Measurements from ENCODE around the gene PRSS23. TPM values are rescaled to one million over a fixed set of nuclear protein-coding genes. Genes with fewer than 3 reads are reported as not detected.

Gene PRSS23
- total and polyA plus RNA-seq, 2 donors (not counting 3 experiments of a cell fraction or from before 2014, with no cell fraction given) = 146 to 278 TPM

DNA sequence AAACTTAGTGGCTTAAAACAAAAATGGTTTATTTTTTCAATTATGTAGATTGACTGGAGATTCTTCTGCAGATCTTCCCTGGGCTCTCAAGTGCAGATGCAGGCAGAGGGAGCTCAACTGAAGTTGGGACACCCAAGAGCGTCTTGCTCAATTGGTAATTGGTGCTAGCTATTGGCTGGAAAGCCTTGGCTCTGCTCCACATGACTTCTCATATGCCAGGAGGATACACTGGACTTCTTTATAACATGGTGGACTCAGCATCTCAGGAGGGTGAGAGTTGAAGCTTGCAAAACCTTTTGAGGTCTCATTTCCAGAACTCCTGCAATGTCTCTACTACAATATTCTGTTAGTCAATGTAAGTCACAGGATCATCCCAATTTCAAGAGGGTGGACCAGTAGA is 42.2 kb upstream of the PRSS23 start:
- H3K79me2 ChIP-seq (ENCODE audit: control insufficient read depth, insufficient read depth, low read length) = no peaks in the 10 kb centered on the region
- H3K9me1 ChIP-seq (replicated peaks; ENCODE audit: control insufficient read depth, extremely low read depth, insufficient read depth, low read length) = no peaks in the 10 kb centered on the region
- no peak overlapping the region for H3K27ac ChIP-seq (ENCODE audit: insufficient read depth, low read depth, low read length)
- no peaks in the 10 kb centered on the region for H3K27me3 ChIP-seq (ENCODE audit: control insufficient read depth in 2 of 2, insufficient read depth in 2 of 2, low read length in 2 of 2)
- intact Hi-C loops (cut with micrococcal nuclease) (no loop called here), dilution Hi-C loops (cut with MboI; ENCODE audit: extremely low pct_ligation_motif_present, low sequenced_read_pairs) (no loop called here)
- ChIA-PET CTCF (no interaction called here), POLR2A (no interaction called here)
- no peak for FAIRE-seq
- H3K4me2 ChIP-seq (ENCODE audit: insufficient read depth, low read length) = no peak overlapping the region
- H3K9me3 ChIP-seq (replicated peaks; ENCODE audit: control insufficient read depth, insufficient read depth, low read length) = no peaks in the 10 kb centered on the region
- no peak for DNase-seq (ENCODE audit: low read depth, low spot score)
- no peaks in the 10 kb centered on the region for H4K20me1 ChIP-seq (replicated peaks; ENCODE audit: control insufficient read depth, extremely low read depth, insufficient read depth, low read length)
- H3K4me1 ChIP-seq (ENCODE audit: control insufficient read depth, extremely low read depth, insufficient read depth, low read length) = no peaks in the 10 kb centered on the region
- TF ChIP-seq JUN (IDR thresholded peaks at IDR 0.05; ENCODE audit: borderline replicate concordance, insufficient read depth, insufficient read length, low read depth) (no peak), POLR2A (IDR thresholded peaks at IDR 0.05; ENCODE audit: low read depth, low read length) (no peak), POLR2AphosphoS5 (IDR thresholded peaks at IDR 0.05; ENCODE audit: insufficient read depth, low read depth, low read length) (no peak), FOS (IDR thresholded peaks at IDR 0.05; ENCODE audit: borderline replicate concordance, insufficient read depth, low read length) (no peak), EZH2 (IDR thresholded peaks at IDR 0.05; ENCODE audit: borderline replicate concordance, low read depth, low read length, severe bottlenecking) (no peak)
- TF ChIP-seq, protein P1, sequence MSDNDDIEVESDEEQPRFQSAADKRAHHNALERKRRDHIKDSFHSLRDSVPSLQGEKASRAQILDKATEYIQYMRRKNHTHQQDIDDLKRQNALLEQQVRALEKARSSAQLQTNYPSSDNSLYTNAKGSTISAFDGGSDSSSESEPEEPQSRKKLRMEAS (IDR thresholded peaks at IDR 0.05; ENCODE audit: insufficient read depth, insufficient read length) = no peak
- H3K36me3 ChIP-seq (ENCODE audit: control insufficient read depth in 2 of 2, extremely low read depth in 1 of 2, insufficient read depth in 2 of 2, low read length in 2 of 2) = no peaks in the 10 kb centered on the region
- BruUV-seq (replicated peaks) = no TSS peak
- no peak overlapping the region for H3K4me3 ChIP-seq (replicated peaks in 1 of 3; ENCODE audit: insufficient read depth in 1 of 3, low read depth in 1 of 3, low read length in 3 of 3)
- no peak overlapping the region for H2AFZ ChIP-seq (ENCODE audit: low read depth, low read length)
- H3K9ac ChIP-seq (replicated peaks; ENCODE audit: extremely low read depth, insufficient read depth, low read length) = no peak overlapping the region

DNA sequence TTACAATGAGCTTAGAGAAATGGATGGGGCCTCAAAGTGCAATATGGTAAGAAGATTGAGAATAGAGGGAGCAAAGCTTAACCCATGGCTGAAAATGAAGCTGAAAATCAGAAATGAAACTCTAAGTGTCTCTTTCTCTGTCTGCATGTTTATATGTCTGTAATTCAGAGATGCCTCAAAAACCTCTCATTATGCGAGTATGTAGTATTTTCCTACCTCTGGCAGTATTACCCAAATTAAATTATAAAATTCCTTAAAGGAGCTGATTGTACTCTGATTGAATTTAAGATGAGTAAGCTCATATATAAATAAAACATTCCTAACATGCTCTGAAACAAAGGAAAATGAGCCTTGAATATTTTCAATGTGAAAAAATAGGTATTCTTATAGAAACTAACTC is 39.8 kb upstream of the PRSS23 start:
- dilution Hi-C loops (cut with MboI; ENCODE audit: extremely low pct_ligation_motif_present, low sequenced_read_pairs) = no loop called here
- intact Hi-C loops (cut with micrococcal nuclease) = no loop called here
- Histone ChIP-seq H3K9ac (replicated peaks; ENCODE audit: extremely low read depth, insufficient read depth, low read length) (no peak overlapping the region), H3K4me1 (ENCODE audit: control insufficient read depth, extremely low read depth, insufficient read depth, low read length) (no peaks in the 10 kb centered on the region), H3K79me2 (ENCODE audit: control insufficient read depth, insufficient read depth, low read length) (no peaks in the 10 kb centered on the region), H3K9me3 (replicated peaks; ENCODE audit: control insufficient read depth, insufficient read depth, low read length) (no peaks in the 10 kb centered on the region), H3K27me3 (ENCODE audit: control insufficient read depth in 2 of 2, insufficient read depth in 2 of 2, low read length in 2 of 2) (no peaks in the 10 kb centered on the region), H3K4me2 (ENCODE audit: insufficient read depth, low read length) (no peak overlapping the region), H3K36me3 (ENCODE audit: control insufficient read depth in 2 of 2, extremely low read depth in 1 of 2, insufficient read depth in 2 of 2, low read length in 2 of 2) (no peaks in the 10 kb centered on the region), H2AFZ (ENCODE audit: low read depth, low read length) (no peak overlapping the region), H3K27ac (ENCODE audit: insufficient read depth, low read depth, low read length) (no peak overlapping the region), H4K20me1 (replicated peaks; ENCODE audit: control insufficient read depth, extremely low read depth, insufficient read depth, low read length) (no peaks in the 10 kb centered on the region), H3K4me3 (replicated peaks in 1 of 3; ENCODE audit: insufficient read depth in 1 of 3, low read depth in 1 of 3, low read length in 3 of 3) (no peak overlapping the region), H3K9me1 (replicated peaks; ENCODE audit: control insufficient read depth, extremely low read depth, insufficient read depth, low read length) (no peaks in the 10 kb centered on the region)
- TF ChIP-seq, protein P2, sequence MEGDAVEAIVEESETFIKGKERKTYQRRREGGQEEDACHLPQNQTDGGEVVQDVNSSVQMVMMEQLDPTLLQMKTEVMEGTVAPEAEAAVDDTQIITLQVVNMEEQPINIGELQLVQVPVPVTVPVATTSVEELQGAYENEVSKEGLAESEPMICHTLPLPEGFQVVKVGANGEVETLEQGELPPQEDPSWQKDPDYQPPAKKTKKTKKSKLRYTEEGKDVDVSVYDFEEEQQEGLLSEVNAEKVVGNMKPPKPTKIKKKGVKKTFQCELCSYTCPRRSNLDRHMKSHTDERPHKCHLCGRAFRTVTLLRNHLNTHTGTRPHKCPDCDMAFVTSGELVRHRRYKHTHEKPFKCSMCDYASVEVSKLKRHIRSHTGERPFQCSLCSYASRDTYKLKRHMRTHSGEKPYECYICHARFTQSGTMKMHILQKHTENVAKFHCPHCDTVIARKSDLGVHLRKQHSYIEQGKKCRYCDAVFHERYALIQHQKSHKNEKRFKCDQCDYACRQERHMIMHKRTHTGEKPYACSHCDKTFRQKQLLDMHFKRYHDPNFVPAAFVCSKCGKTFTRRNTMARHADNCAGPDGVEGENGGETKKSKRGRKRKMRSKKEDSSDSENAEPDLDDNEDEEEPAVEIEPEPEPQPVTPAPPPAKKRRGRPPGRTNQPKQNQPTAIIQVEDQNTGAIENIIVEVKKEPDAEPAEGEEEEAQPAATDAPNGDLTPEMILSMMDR (IDR thresholded peaks at IDR 0.05; ENCODE audit: extremely low read depth in 1 of 2, insufficient read depth in 1 of 2, low read depth in 1 of 2, low read length in 2 of 2) = no peak
- TF ChIP-seq POLR2A (IDR thresholded peaks at IDR 0.05; ENCODE audit: low read depth, low read length) (no peak), POLR2AphosphoS5 (IDR thresholded peaks at IDR 0.05; ENCODE audit: insufficient read depth, low read depth, low read length) (no peak), GATA2 (IDR thresholded peaks at IDR 0.05; ENCODE audit: insufficient read depth, insufficient read length, low read depth, low read length) (no peak), EZH2 (IDR thresholded peaks at IDR 0.05; ENCODE audit: borderline replicate concordance, low read depth, low read length, severe bottlenecking) (no peak), JUN (IDR thresholded peaks at IDR 0.05; ENCODE audit: borderline replicate concordance, insufficient read depth, insufficient read length, low read depth) (no peak), MYC (IDR thresholded peaks at IDR 0.05; ENCODE audit: low read depth, low read length) (no peak), FOS (IDR thresholded peaks at IDR 0.05; ENCODE audit: borderline replicate concordance, insufficient read depth, low read length) (no peak)
- TF ChIP-seq, protein P1 (IDR thresholded peaks at IDR 0.05; ENCODE audit: insufficient read depth, insufficient read length) = no peak
- DNase-seq (ENCODE audit: low read depth, low spot score) (no peak), FAIRE-seq (no peak)
- POLR2A ChIA-PET = no interaction called here
- CTCF ChIA-PET = interaction anchor here (1.2 to 1.8 kb wide), 8 partner anchors 9 to 152 kb away, joined by 3 to 9 read pairs (median 4); no protein-coding TSS in a partner anchor
- BruUV-seq (replicated peaks) = no TSS peak

Data from endothelial cell of umbilical vein (primary cell).